Measurements from ENCODE around the gene TRIM14.

The TRIM14 gene

DNA sequence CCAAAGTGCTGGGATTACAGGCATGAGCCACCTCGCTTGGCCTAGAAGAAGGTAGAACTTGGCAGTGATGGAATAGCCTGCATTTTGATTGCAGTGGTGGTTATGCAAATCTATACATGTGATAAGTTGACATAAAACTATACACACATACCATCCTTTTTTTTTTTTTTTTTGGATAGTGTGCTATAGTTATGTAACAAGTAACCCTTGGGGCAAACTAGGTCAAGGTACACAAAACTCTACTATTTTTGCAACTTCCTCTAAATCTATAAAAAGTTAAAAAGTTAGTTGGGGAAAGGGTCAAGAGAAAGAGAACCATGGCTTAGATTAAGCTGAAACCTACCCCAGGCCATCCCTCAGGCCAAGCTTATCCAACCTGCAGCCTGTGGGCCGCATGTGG is 11.1 kb downstream of the TRIM14 start:
- no peak for TF ChIP-seq CTCF (conservative IDR thresholded peaks at IDR 0.05; ENCODE audit: low read length)
- no peak for DNase-seq (ENCODE audit: low read depth)
- no peak overlapping the region for H3K4me3 ChIP-seq (ENCODE audit: low read length)

GRCh38 chr9:98105006-98105405 is 14.0 kb downstream of the TRIM14 start:
- H3K4me3 ChIP-seq (ENCODE audit: low read length) = no peak overlapping the region
- no peak for TF ChIP-seq CTCF (conservative IDR thresholded peaks at IDR 0.05; ENCODE audit: low read length)
- DNase-seq (ENCODE audit: low read depth) = no peak

DNA sequence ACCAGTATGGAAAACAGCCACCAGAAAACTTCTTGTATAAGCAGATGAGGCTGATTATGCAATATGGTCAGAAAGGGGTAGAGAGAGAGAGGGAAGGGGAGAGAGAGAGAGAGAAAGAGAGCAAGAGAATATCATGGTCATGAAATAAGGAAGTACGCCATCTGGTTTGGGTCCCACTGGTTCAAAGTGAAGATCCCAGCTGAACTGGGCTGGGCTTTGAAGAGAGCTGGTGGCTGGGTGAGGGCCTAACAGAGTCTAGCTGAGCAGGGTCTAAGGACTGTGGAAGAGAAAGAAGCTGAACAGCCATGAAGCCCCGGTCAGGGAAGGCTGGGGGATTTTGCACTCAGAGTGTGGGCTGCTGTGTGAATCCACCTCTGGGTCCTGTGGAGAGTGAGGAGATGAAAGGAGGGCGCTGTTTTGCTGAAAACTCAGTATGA is 14.6 kb downstream of the TRIM14 start:
- no peak for TF ChIP-seq CTCF (conservative IDR thresholded peaks at IDR 0.05; ENCODE audit: low read length)
- no peak for DNase-seq (ENCODE audit: low read depth)
- H3K4me3 ChIP-seq (ENCODE audit: low read length) = no peak overlapping the region

- H3K4me3 ChIP-seq (ENCODE audit: low read length) = no peak overlapping the region
- no peak for TF ChIP-seq CTCF (conservative IDR thresholded peaks at IDR 0.05; ENCODE audit: low read length)
- DNase-seq (ENCODE audit: low read depth) = no peak
These were observed 17.2 kb downstream of the TRIM14 start for GRCh38 chr9:98101868-98102273.

- H3K4me3 ChIP-seq (ENCODE audit: low read length) = no peak overlapping the region
- no peak for TF ChIP-seq CTCF (conservative IDR thresholded peaks at IDR 0.05; ENCODE audit: low read length)
- DNase-seq (ENCODE audit: low read depth) = no peak
These were observed 17.6 kb downstream of the TRIM14 start for GRCh38 chr9:98101416-98101815.

GRCh38 chr9:98100456-98100855 is 18.6 kb downstream of the TRIM14 start:
- DNase-seq (ENCODE audit: low read depth) = no peak
- no peak overlapping the region for H3K4me3 ChIP-seq (ENCODE audit: low read length)
- TF ChIP-seq CTCF (conservative IDR thresholded peaks at IDR 0.05; ENCODE audit: low read length) = no peak

- DNase-seq (ENCODE audit: low read depth) = no peak
- H3K4me3 ChIP-seq (ENCODE audit: low read length) = no peak overlapping the region
- no peak for TF ChIP-seq CTCF (conservative IDR thresholded peaks at IDR 0.05; ENCODE audit: low read length)
These were observed 19.1 kb downstream of the TRIM14 start for GRCh38 chr9:98099898-98100297.
